ENCODE results near the gene SLC22A23.

Gene SLC22A23

DNA sequence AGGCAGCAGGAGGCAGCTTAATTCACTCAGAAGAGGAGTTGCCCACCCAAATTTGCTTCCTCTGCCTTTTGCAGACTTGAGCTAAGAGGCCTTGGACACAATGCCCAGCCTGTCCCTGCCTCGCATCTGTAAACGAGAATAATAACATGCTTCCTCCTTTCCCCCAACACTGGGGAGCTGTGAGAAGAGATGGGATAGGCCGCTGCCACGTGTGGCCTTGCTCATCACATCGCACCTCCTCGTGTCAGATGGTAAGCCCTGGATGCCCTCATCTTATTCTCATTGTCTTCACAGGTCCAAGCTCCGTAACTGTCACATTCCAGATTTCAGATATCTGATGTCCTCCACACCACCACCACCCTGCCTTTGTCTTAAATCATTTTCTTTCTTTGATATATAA lies 216.3 kb downstream of the SLC22A23 start:
- DNase-seq (ENCODE audit: low spot score) = no peak

DNA sequence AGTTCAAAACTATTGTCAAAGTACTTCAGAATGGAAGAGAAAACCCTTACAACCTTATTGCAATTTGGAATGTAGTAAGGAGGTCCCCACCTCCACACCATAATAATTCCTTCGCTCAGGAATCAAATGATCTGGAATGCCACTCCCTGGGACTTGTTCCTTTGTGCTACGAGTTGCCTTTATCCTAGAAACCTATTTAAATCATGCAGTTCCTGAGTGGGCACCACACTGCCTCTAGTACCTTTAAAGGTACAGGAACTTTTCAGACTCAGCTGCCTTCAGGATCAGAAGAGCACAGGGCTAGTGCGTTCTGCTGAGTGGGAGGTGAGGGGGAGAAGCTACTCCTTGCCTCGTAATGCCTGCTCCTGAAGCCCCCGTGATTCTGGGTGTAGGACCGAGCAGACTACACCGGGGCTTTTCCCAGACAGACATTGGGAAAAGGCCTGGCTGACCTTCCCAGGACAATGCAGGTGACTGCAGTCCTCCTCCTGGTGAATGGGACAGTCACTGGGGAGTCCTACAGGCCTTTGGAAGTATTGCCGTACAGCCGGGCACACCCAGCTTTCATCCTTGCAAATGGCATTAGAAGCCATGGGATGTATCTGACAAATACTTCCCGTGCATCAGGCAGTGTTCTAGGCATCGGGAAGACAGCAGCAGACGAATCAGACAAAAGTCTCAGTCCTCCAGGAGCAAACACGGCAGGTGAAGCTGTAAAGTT lies 217.6 kb downstream of the SLC22A23 start:
- no peak for DNase-seq (ENCODE audit: low spot score)

DNA sequence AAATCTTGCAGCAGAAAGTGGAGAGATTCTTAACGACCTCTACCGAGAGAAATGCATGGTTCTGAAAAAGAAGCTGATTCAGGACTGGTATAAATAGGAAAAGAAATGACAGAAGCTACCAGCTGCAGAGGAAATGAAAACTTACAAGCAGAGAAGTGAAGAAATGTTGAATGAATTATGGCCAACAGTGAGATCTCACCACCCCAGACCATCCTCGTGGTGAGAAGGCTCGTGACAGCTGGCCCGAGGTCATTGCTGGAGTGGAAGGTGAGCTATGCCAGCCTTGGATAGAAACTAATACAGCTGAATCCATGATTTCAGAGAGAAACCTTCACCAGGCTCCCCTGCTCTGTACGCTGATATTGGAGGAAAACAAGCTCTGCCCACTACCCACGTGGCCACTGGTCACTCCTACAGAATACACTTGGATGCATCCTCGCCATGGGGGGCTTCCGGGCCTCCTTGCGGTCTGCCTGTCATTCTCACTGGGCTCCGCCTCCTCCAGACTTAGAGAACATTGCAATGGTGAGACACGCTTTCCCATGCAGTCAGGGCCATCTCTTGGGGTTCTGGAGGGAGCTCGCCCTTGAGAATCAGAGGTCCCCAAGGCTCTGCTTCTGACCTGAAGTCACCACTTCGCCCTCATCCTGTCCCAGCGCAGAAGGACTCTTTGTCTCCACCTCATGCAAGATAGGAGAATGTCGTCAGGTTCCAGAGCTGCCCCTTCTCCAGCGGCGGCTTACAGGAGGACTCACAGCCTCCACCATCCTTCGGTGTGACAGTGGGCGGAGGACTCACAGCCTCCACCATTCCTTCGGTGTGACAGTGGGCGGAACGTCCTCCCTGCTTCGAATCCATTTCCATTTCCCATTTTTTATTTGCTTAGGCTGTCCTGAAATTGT lies 218.8 kb downstream of the SLC22A23 start:
- no peak for DNase-seq (ENCODE audit: low spot score)

DNA sequence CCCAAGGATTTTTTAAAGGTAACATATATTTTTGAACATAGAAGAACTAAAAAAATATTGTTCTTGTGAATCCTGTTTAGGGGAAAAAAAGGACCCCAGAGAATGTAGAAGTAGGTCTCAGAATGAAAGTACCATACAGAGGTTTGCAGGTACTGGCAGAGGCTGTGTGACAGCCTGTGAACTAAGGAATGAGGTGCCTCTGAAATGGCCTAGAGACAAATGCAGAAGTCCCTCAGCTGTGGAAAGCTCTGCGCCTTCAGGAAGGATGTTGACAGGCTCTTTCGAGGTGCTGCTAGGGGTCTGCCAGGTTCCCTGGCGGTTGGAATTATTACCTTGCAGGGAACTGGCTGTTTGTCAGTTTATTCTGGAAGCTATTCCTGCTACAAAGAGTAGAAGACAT lies 220.8 kb downstream of the SLC22A23 start:
- DNase-seq (ENCODE audit: low spot score) = no peak

DNA sequence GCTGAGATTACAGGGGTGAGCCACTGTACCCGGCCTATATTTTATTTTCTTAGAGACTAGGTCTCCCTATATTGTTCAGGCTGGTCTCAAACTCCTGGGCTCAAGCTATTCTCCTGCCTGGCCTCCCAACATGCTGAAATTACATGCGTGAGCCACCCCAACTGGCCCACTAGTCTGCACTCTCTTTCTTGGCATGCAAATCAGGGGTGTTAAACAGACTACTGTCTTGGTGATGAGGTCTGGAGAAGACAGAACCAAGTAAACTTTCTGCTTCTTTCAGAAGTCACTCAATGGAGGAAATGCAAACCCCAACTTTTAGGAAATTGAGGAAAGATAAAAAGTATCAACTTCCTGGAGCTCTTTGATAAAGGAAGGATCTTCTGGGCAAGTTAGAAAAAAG lies 221.4 kb downstream of the SLC22A23 start:
- DNase-seq (ENCODE audit: low spot score) = no peak

DNA sequence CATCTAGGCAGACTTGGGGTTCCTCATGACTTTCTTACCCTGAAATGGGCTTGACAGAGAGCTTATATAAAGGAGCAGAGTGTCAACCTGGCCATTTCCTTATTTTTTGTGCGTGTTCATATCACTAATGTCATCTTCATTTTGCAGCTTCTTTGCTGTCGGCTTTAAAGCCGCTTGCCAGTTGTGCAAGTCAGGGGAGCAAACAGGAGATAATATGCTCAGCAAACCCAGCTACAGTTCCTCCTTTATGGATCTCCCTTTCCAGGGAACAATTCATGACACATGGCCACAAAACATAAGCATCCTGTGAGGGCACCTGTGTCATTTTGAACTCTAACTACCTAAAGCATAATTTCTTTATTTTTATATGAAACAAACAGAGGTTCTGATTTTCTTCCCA lies 222.9 kb downstream of the SLC22A23 start:
- DNase-seq (ENCODE audit: low spot score) = no peak

DNA sequence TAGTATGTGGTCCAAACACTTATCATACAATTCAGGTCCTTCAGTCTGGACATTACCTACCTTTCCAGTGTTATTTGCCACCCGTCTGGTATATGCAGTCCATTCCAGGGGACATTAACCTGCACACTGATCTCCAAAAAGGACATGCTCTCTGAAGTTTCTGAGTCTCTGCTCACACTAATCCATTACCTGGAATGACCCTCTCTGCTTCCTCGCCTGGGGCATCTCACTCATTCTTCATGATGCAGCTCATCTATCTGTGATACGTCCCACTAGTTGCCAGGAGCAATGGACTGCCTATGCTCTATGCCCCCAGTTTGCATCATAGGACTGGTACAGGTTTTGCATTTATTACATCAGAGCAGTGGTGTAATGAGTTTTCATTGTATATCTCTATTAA lies 223.5 kb downstream of the SLC22A23 start:
- DNase-seq (ENCODE audit: low spot score) = no peak

DNA sequence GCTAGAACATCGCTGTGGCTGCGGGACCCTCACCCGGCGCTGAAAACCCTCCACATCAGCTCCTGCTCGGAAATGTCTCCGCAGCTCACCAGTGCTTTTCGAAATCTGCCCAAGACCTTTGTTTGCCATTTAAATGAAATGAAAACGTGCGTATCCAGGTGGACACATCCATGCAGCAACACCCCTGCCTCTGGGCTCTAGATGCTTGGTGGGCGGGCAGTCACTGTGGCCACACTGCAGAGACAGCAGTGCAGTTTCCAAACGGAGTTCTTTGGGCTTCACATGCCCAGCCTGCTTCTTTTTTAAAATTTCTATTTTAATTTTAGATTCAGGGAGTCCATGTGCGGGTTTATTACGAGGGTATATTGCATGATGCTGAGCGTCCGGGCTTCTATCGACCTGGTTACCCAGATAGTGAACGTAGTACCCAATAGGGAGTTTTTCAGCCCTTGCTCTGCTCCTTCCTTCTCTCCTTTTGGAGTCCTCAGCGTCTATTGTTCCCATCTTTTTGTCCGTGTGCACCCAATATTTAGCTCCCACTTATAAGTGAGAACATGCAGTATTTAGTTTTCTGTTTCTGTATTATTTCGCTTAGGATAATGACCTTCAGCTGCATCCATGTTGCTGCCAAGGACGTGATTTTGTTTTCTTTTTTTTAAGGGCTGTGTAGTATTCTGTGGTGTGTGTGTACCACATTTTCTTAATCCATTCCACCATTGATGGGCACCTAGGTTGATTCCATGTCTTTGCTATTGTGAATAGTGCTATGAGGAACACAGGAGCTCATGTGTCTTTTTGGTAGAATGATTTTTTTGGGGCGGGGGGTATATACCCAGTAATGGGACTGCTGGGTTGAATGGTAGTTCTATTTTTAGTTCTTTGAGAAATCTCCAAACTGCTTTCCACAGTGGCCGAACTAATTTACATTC lies 224.6 kb downstream of the SLC22A23 start:
- no peak for DNase-seq (ENCODE audit: low spot score)

DNA sequence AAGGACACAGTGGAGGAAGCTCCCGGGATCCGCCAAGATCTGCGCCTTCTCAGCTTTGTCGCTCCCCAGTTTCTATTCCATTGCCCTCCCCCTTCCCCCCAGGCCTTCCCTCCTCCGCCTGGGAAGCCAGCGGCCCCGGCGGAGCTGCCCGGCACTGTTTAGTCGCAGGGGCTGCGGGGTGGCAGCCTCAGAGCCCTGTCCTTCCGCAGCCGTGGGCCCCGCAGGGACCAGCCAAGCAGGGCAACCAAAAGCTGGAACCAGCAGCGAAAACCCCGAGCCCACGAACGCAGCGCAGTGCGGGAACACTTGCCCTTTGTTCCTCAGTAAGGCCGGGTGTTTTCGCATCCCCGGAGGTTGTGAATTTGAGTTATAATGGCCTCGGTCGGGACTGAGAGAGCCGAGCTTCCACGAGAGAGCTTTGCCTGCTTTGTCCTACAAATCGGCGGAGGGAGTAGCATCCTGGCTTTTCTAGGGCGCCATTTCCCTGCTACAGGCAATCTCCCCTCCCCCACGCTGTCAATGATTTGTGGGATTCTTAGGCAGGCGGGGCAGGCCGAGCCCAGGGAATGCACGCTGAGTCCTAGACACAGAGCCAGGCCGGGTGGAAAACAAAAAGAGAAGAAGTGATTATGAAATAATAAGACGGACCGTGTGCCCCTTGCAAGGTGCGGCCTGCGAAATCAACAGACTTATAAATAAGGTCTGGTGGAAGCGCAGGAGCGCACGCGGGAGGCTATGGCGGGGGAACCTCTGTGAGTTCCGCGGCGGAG lies 225.4 kb downstream of the SLC22A23 start:
- DNase-seq (ENCODE audit: low spot score) = peak; percentile 82

DNA sequence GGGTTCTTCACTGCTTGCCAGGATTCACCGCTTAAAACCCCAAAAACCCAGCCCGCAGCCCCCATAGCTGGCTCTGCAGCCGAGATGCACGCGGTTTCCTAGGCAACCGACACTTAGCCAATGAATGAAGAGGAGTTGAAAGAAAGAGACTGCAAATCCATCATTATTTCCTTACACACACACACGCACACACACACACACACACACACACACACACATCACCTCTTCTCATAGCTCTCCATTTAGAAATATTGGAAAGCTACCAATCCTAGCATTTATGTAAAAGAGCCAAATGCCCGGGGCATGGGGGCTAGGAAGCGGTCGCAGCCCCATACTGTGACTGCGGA lies 226.0 kb downstream of the SLC22A23 start:
- no peak for DNase-seq (ENCODE audit: low spot score)

DNA sequence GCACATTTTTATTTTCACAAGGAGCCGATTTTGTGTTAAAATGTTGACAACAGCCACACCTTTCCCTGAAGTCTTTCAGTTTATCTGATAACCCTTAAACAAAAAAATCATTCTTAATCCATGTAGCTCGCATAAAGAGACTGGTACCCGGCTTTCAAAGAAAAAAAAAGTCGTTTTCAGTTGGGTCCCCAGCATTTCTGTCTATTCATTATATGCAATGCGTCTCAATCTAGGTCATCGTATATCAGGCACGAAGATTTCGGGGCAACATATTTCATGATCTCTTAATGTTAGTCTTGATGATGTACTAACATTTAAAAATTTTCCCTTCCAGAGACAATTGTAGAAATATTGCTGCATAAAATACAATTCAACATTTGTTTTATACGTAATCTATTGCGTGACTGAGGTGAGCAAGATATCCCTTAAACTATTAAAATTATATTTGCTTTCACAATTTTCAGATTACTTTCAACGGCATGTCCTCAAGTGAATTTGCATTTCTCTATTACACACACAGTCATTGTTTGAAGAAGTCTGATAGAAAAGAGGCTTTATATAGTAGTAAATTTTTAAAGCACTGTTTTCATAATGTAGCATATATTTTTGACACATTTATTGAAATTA lies 226.5 kb downstream of the SLC22A23 start:
- no peak for DNase-seq (ENCODE audit: low spot score)

DNA sequence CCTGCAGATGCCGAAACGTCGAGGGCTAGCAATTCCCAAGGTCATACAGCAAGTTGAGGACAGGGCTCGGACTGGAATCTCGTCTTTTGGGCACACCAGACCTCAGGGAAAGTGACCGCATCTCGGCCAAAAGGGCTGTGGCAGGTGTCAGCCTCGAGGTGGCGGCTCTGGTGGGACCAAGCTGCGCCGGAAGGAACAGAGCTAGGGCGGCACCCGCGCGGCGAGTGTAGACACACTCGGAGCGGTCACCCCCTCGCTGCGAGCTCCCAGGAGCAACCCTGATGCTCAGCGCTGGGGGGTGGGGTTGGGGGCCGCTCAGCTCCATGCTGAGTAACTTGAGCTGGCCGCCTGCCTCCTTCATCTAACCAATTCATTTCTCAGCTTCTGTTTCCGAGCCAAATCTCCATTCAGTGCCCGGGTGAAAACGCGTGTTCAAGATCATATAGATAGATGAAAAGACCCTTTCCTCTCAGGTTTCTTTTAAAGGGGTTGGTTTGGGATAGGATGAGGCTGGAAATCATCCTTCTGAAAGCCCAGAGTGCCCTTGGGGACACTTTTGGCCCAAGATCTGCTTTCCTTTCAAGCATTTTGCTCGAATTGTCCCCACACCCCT lies 227.2 kb downstream of the SLC22A23 start:
- no peak for DNase-seq (ENCODE audit: low spot score)

DNA sequence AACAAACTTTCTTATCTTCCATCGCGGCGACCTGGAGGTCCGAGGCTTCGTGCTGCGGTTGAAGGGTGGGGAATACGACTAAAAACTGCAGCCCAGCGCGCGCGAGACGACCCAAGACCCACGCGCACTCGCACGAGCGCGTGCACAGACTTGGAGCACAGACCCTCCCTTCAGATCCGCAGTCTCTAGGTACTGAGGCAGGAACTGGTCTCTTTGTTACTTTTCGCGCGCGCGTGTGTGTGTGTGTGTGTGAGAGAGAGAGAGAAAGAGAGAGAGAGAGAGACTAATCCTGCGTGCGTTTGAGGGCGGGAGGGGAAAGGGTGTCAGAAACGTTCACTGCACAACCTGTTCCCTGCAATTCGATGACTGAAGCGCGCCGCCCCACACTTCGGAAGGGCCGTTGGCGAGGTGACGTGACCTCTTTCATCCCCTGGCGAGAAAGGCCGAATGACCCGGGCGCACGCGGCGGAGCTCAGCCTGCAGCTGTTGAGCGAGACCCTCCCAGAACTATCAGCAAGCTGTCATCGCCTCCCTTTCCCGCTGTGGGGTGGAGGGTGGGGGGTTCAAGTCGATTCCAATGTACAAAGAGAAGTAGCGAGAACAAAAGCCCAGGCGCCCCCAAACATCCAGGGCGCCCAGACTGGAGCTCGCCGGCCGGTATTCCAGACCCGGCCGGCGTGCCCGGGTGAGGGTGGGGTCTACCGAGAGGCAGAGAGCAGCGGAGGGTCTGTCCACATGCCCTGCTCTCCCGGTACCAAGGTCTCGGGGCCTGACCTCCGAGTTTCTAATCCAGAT lies 227.9 kb downstream of the SLC22A23 start:
- no peak for DNase-seq (ENCODE audit: low spot score)

DNA sequence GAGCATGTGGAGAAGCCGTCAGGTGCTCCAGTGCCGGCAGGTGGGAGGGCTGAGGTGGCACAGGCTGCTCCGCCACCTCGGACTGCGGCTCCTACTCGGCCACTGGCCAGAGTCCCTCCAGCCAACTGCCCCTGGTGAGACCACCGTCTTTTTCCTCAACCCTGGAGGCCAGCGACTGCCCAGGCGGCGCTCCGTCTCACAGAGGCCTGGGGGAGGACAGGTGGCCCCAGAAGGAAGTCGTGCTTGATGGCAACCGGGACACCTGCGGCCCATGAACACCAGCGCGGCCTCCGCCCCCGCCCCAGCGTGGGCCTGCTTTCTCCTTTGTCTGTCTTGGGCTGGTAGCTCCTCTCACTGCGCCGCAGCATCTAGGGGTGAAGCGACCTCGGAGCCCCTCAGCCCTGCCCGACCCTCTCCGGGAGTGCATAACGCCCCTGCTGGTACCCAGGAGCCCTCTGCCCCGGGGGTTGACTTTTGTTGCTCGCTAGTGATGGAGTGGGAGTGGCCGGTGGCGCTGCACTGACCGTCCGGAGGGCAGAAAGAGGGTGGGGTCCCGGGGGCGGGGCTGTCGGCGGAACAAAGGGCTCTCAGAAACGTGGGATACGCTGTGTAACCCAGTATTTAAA lies 228.7 kb downstream of the SLC22A23 start:
- no peak for DNase-seq (ENCODE audit: low spot score)

DNA sequence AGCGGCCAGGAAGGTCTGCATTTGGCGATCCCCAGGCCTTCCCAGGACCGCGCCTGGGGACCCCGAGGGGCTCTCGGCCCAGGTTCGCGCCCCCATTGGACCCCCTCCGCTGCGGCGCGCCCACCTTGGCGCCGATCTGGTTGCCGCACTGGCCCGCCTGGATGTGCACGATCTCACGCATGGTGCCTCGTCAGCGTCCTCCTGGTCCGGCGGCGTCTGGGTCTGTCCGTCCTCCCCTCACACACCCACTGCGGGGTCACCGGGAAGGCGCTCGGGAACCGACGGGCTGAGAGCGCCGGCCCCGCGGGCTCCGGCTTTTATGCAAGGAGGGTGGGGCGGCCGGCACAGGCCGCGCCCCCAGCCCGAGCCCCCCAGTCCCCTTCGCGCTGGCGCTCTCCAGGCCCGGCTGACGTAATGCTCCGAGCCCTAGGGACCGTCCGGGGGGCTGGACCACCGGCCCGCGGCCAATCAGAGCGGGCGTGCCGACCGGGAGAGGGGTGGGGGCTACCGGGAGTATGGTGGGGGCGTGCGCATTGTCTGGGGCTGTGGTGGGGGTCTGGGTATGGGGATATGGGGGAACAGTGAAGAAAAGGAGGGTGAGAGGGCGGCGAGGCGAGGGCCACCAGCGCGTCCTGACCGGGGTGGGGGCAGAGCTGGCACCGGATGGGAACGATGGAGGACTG lies 229.3 kb downstream of the SLC22A23 start, which contains the start of gene TUBB2B:
Gene TUBB2B (minus strand): TSS at position 291 of the 683 bp plus-strand sequence. CDS start 110 bp downstream, at position 181.
- peak; percentile 38 for DNase-seq (ENCODE audit: low spot score)

DNA sequence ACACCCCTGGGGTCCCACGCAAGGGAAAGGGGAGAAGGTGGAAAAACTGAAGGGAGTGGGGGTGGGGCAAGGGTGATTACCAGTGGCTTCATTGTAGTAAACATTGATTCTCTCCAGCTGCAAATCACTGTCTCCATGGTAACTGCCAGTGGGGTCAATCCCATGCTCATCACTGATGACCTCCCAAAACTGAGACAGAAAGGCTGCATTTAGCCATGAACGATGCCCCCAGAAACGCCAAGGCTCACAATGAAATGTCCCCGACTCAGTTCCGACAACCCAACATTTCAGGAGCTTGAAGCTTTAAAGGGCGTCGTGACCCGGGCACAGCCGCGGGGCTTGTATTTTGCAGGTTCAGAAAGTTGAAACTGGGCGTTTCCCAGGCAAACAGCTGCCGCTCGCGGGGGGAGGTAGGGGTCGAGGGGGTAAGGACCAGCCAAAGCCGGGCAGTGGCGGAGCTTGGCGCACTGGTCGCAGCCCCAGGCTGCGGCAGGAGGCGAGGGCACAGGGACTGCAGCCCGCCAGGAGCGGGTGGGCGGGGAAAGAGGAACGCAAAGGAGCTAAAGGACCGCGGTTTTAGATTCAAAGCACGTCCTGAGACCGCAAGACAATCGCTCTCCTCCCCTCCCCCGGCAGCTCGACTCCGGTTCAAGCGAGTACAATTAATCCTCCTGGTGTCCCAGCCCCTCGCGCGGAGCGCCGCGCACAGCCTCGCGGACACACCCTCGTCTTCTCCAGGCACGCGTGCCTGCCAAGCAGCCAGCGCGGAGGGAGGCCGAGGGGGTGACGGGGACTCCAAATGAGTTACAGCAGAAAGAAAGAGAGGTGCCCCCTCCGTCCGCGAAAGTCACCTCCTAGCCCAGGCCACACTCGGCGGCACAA lies 230.1 kb downstream of the SLC22A23 start:
- DNase-seq (ENCODE audit: low spot score) = no peak

DNA sequence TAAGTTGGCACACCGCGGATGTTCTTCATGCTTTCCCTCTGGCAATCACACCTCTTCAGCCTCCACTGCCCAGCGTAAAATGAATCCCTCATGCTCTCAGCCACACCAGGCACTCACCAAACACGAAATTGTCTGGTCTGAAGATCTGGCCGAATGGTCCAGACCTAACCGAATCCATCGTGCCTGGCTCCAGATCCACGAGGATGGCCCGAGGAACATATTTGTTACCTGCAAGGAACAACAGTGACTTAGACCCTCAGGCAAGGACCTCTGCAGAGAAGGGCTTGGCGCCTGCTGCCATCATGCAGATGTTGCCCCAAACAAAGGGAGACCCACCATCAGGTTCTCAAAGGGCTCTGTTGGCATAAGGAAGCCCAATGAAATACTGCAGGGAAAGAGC lies 230.8 kb downstream of the SLC22A23 start:
- DNase-seq (ENCODE audit: low spot score) = no peak
